Effector memory CD4-positive, alpha-beta T cell (primary cell): ENCODE results near the gene ASB13.

Experiments used
- DNase-seq, 3 donors: peaks; one replicate each; pipeline ENCODE4 v3.0.0-alpha.2; 2020
- H3K27ac ChIP-seq: 2 replicates; pipeline ENCODE4 v1.7.0; 2013; ENCODE audit warnings: mild to moderate bottlenecking, low read length, moderate library complexity; ENCODE audit not compliant: insufficient read depth, poor library complexity, severe bottlenecking
- H3K27me3 ChIP-seq: replicated peaks from 2 replicates; pipeline ENCODE4 v1.7.0; 2013; ENCODE audit warnings: mild to moderate bottlenecking, low read length; ENCODE audit not compliant: insufficient read depth, control insufficient read depth, poor library complexity, severe bottlenecking
- H3K36me3 ChIP-seq: 2 replicates; pipeline ENCODE4 v1.7.0; 2013; ENCODE audit warnings: mild to moderate bottlenecking, low read length, moderate library complexity; ENCODE audit not compliant: control insufficient read depth, insufficient read depth
- H3K4me1 ChIP-seq: 2 replicates; pipeline ENCODE4 v1.7.0; 2013; ENCODE audit warnings: low read length, mild to moderate bottlenecking; ENCODE audit not compliant: control insufficient read depth, insufficient read depth, poor library complexity, severe bottlenecking
- H3K4me3 ChIP-seq: 2 replicates; pipeline ENCODE4 v1.7.0; 2013; ENCODE audit warnings: low read length, low read depth, mild to moderate bottlenecking; ENCODE audit not compliant: insufficient read depth, poor library complexity, severe bottlenecking
- H3K9me3 ChIP-seq: 2 replicates; pipeline ENCODE4 v1.7.0; 2013; ENCODE audit warnings: mild to moderate bottlenecking, low read length, moderate library complexity; ENCODE audit not compliant: control insufficient read depth

Gene ASB13

DNA sequence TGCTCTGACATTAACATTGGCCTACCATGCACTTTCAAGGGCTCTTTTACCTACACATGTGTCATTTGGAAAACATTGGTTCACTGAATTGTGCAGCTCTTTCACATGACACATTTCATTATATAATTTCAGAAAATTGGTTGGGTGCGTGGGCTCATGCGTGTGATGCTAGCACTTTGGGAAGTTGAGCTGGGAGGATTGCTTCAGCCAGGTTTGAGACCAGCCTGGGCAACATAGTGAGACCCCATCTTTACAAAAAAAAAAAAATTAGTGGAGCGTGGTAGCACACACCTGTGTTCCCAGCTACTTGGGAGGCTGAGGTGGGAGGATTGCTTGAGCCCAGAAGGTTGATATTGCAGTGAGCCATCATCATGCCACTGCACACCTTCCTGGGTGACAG lies 22.2 kb upstream of the ASB13 start:
- Histone ChIP-seq H3K36me3 (no peaks in the 10 kb centered on the region), H3K4me3 (no peak overlapping the region), H3K27ac (no peak overlapping the region), H3K27me3 (no peaks in the 10 kb centered on the region), H3K9me3 (no peaks in the 10 kb centered on the region), H3K4me1 (peaks cover 15% of the 10 kb centered on the region)
- DNase-seq, result no peak

DNA sequence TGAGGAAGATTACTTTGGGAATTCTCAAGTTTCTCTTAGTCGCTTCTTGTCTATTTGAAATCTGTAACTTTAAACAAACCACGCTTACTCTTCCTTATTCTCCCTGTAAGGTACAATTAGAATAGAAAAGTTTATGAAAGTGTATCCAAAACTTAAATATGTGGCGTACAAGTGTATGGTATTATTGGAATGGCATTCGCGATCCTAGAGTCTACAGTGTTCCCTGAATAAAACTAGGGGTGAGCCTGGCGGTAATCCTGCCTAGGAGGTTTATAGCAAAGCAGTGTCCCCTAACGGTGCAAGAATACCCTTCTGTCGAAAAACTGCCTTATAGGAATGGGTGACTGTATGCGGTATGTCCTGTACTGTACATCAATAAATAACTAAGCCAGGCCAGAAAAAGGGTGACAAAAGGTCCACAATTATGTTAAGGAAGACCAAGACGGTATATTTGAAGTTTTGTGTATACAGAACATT lies 19.4 kb upstream of the ASB13 start:
- peak overlapping the region; percentile 84 for H3K4me3 ChIP-seq
- no peaks in the 10 kb centered on the region for H3K36me3 ChIP-seq
- peak overlapping the region; percentile 98 for H3K27ac ChIP-seq
- H3K4me1 ChIP-seq, result peaks cover 8% of the 10 kb centered on the region
- no peaks in the 10 kb centered on the region for H3K27me3 ChIP-seq
- no peaks in the 10 kb centered on the region for H3K9me3 ChIP-seq
- DNase-seq, result no peak

DNA sequence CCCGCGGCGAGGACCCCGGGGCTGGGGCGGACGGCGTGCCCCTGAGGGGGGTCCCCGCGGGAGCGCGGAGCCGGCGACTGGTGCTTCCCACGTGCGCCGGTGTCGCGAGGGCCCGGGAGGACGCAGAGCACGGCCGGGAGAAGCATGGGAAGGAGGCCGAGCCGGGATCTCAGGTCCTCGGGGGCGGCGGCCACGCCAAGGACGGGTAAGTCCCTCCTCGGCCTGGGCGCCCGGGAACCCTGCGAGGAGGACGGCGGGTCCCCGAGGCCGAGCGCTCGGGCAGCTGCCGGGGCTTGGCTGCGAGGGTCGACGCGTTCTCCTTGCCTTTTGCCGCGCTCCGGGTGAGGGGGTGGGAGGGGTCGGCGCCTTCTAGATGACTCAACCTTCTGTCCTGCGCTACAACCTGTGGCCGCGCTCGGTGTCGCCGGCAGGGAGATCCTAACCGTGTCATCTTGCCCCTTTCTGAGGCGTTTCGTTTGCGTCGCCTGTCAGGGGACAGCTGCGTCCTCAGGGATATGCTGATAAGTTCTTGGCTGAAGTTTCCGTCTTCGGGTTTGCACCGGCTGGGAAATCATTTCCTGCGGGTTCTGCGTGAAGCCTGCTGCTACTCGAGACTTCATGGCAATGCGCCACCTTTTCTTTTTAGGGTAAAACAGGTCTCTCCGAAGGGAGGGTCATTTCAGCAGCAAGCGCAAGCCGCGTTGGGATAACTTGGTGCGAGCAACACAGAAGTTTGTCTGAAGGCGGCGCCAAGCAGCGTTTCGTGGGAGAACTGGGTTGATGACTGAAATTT lies 18.8 kb upstream of the ASB13 start:
- H3K4me3 ChIP-seq, result peak overlapping the region; percentile 84
- no peaks in the 10 kb centered on the region for H3K9me3 ChIP-seq
- H3K27ac ChIP-seq, result peak overlapping the region; percentile 98
- no peaks in the 10 kb centered on the region for H3K27me3 ChIP-seq
- peak; percentile 49 to 70 (median 60) for DNase-seq
- H3K36me3 ChIP-seq, result no peaks in the 10 kb centered on the region
- H3K4me1 ChIP-seq, result peaks cover 8% of the 10 kb centered on the region

DNA sequence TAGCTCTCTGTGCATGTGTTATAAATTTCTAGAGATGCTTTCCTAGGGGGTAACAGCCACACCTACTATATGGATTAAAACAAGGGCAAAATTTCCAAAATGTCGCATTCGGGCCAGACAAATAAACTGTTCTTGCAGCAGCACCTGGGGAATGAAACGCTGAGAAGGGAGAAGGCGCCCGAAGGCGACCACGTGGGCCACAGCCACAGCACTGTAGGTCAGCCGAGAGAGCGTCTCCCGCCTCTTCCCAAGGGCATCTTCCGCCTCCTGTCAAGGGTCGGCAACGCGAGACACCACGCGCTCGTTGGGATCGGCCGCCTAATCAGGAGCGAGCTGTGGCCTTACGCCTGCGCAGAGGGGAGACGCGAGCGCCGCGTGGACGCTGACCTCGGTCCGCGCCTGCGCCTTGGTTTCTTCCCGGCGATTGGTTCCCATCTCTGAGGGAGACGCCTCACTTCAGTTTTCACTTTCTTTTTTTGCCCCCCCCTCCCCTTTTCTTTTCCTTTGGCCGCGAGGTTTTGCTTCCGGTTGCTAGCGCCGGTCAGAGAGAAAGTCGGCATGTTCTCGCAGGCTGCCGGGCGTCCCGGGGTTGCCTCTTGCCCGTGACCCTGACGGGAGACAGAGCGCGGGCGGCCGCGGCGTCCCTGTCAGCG lies 18.0 kb upstream of the ASB13 start, which contains the start of gene TASOR2:
Gene TASOR2, plus strand, starts transcription at position 521 of the 653 bp plus-strand sequence. CDS start 35,805 bp downstream, outside the sequence.
- peaks cover 8% of the 10 kb centered on the region for H3K4me1 ChIP-seq
- H3K27me3 ChIP-seq, result no peaks in the 10 kb centered on the region
- H3K36me3 ChIP-seq, result no peaks in the 10 kb centered on the region
- peak within 1 kb of the TSS; percentile 98 for H3K27ac ChIP-seq
- H3K4me3 ChIP-seq, result peak within 1 kb of the TSS; percentile 84
- no peaks in the 10 kb centered on the region for H3K9me3 ChIP-seq
- peak; percentile 93 to 96 (median 95) for DNase-seq

DNA sequence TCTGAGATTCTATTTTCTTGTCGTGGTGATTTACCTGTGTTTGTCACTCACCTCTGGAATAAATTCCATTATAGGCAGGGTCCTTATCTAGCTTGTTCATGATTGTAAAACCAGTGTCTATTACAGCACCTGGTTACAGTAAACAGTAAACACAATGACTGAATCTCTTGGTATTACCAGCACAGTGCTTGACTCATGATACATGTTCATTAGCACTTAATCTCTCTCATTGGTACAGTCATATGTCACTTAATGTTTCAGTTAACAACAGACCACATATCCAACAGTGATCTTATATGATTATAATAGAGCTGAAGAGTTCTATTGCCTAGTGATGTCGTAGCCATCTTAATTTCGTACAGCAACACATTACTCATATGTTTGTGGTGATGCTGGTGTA lies 16.7 kb upstream of the ASB13 start:
- Histone ChIP-seq H3K9me3 (no peaks in the 10 kb centered on the region), H3K4me3 (no peak overlapping the region), H3K27ac (no peak overlapping the region), H3K36me3 (no peaks in the 10 kb centered on the region), H3K27me3 (no peaks in the 10 kb centered on the region), H3K4me1 (peaks cover 8% of the 10 kb centered on the region)
- DNase-seq, result no peak

DNA sequence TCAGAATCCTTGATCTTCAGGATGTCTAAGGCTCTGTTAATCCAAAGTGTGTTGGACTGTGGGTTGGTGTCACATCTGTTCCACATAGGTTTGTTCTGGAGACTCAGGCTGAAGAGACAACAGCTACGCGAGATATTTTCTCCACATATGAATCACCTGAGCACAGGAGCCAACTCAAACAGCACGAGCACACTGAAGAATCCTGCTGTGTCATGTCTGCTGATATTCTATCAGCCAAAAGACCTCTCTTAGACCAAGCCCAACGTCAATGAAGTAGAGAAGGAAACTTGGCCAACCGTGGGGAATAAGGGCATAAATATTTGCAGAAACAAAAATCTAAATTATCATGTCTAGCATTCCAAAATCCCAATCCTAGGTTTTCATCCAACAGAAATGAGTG lies 15.5 kb upstream of the ASB13 start:
- H3K27me3 ChIP-seq, result no peaks in the 10 kb centered on the region
- H3K36me3 ChIP-seq, result no peaks in the 10 kb centered on the region
- no peak for DNase-seq
- H3K27ac ChIP-seq, result no peak overlapping the region
- H3K9me3 ChIP-seq, result no peaks in the 10 kb centered on the region
- H3K4me1 ChIP-seq, result peaks cover 4% of the 10 kb centered on the region
- H3K4me3 ChIP-seq, result no peak overlapping the region

DNA sequence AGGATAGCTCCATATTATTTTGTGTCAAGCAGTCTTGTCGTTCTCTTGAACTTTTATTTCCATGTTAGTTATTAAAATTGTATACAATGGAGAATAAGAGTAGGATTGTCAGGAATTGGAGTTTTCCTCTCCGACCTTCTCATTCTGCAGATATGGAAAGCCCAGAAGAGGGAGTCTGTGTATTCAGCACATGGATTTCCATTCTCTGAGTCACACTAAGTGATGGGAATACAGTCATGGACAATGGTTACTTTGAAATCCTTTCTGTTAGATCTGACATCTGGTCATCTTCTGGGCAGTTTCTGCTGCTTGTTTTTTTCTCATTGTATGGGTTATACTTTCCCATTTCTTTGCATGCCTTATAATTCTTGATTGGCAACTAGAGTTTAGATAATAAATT lies 13.2 kb upstream of the ASB13 start:
- no peak for DNase-seq
- no peaks in the 10 kb centered on the region for H3K4me1 ChIP-seq
- no peak overlapping the region for H3K4me3 ChIP-seq
- no peaks in the 10 kb centered on the region for H3K9me3 ChIP-seq
- no peak overlapping the region for H3K27ac ChIP-seq
- no peaks in the 10 kb centered on the region for H3K36me3 ChIP-seq
- H3K27me3 ChIP-seq, result no peaks in the 10 kb centered on the region

DNA sequence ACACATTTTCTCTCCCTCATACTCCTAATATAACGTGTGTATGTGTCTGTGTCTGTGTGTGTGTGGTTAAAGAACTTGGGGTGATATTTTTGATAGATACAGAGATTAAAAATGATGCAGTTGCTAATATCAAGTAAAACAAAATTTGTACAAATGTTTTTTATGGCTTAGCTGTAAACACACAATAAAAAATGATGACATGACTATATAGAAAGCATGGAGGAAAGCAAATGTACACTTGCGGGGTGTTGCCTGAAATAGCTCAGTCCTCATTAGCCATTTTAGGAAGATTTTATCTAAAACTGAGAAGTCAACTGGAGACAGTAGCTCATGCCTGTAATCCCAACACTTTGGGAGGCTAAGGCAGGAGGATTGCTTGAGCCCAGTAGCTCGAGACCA lies 12.6 kb upstream of the ASB13 start:
- H3K4me3 ChIP-seq, result no peak overlapping the region
- no peak overlapping the region for H3K27ac ChIP-seq
- no peaks in the 10 kb centered on the region for H3K9me3 ChIP-seq
- H3K36me3 ChIP-seq, result no peaks in the 10 kb centered on the region
- DNase-seq, result no peak
- H3K4me1 ChIP-seq, result no peaks in the 10 kb centered on the region
- no peaks in the 10 kb centered on the region for H3K27me3 ChIP-seq

DNA sequence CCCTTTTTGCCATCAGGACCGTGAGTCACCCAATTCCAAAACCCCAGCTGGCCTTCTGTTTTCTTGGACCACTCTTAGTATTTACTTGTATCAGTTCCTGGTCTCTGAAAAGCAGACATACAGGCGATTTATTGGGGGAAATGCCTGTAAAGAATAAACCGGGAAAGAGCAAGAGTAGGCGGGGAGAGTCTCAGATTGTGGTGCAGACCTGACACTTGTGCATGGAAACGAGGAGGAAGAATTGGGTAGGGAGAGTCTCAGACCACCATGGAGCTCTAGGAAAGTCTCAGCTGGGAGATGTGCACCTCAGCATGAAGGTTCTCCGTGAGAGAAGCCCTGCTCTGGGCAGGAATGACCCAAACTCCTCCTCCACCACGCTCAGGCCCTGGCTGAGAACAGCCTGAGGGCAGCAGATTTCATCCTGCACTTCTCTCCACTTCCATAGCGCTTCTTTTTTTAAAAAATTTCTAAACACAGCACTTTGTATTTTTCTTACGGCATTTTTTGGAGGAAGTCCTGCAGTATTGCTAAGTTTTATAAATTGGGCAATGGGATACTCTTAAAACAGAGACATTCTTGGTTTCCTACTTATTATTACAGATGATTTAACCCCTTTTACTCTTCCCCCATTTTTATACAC lies 12.1 kb upstream of the ASB13 start:
- Histone ChIP-seq H3K36me3 (no peaks in the 10 kb centered on the region), H3K27ac (no peak overlapping the region), H3K9me3 (no peaks in the 10 kb centered on the region), H3K4me3 (no peak overlapping the region), H3K27me3 (no peaks in the 10 kb centered on the region), H3K4me1 (no peaks in the 10 kb centered on the region)
- DNase-seq, result no peak
